HEK293 (cell line): ENCODE measurements around the gene DIP2C.

Experiments
- CTCF ChIA-PET: fragments of 350-600 bp; formaldehyde crosslinking; extraction: SDS; loops from one replicate; lab custom pipeline; 2021; ENCODE audit warnings: antibody characterized with exemption; lab: Yijun Ruan, JAX
- POLR2A ChIA-PET: fragments of 300-600 bp; formaldehyde crosslinking; extraction: SDS; loops from one replicate; lab custom pipeline; 2020; ENCODE audit warnings: antibody characterized with exemption, inconsistent platforms; lab: Yijun Ruan, JAX
- H3K27ac ChIP-seq: fragments of 200-500 bp; sonication (Bioruptor generic); 2 replicates; pipeline ENCODE4 v1.5.1; 2014; ENCODE audit warnings: low read depth, low read length, control low read depth, inconsistent platforms; ENCODE audit errors: extremely low read depth
- H3K36me3 ChIP-seq, 2 experiments: fragments of 200-500 bp in 1 of 2; sonication (Bioruptor generic) in 1 of 2; 1 replicate in 1 of 2; 2 replicates in 1 of 2; pipeline ENCODE4 v1.5.1; 2014 to 2017; ENCODE audit warnings: inconsistent platforms in 2 of 2, low read length in 2 of 2; ENCODE audit not compliant: control insufficient read depth in 2 of 2, insufficient read depth in 1 of 2
- H3K4me1 ChIP-seq: fragments of 200-500 bp; sonication (Bioruptor generic); 2 replicates; pipeline ENCODE4 v1.5.1; 2014; ENCODE audit warnings: mild to moderate bottlenecking, low read length, inconsistent platforms; ENCODE audit not compliant: control insufficient read depth, insufficient read depth
- H3K4me3 ChIP-seq: 2 replicates; pipeline ENCODE4 v1.5.1; 2011; ENCODE audit warnings: low read depth, mild to moderate bottlenecking, control low read depth, low read length, moderate library complexity
- H3K9me3 ChIP-seq: fragments of 200-500 bp; sonication (Bioruptor generic); 2 replicates; pipeline ENCODE4 v1.5.1; 2014; ENCODE audit warnings: low read depth, low read length, inconsistent platforms; ENCODE audit not compliant: control insufficient read depth, insufficient read depth
- ATF2 ChIP-seq: fragments of 450-650 bp; formaldehyde crosslinking; IDR thresholded peaks from 2 replicates; pipeline ENCODE4 v1.5.1; 2016; ENCODE audit warnings: missing biosample characterization, missing genetic modification characterization, low read depth
- PATZ1 ChIP-seq: fragments of 450-650 bp; formaldehyde crosslinking; IDR thresholded peaks from 2 replicates; pipeline ENCODE4 v1.5.1; 2016; ENCODE audit warnings: missing biosample characterization, missing genetic modification characterization
- SALL2 ChIP-seq: fragments of 450-650 bp; formaldehyde crosslinking; IDR thresholded peaks from 2 replicates; pipeline ENCODE4 v1.5.0; 2017; ENCODE audit warnings: missing biosample characterization, mild to moderate bottlenecking, missing genetic modification characterization, borderline replicate concordance
- ZBTB11 ChIP-seq: fragments of 450-650 bp; formaldehyde crosslinking; conservative IDR thresholded peaks from 2 replicates; pipeline ENCODE4 v1.5.1; 2016; ENCODE audit warnings: low read depth, missing biosample characterization, missing genetic modification characterization
- ZBTB44 ChIP-seq: fragments of 450-650 bp; IDR thresholded peaks from 2 replicates; pipeline ENCODE4 v1.5.1; 2018; ENCODE audit warnings: missing biosample characterization, mild to moderate bottlenecking, missing genetic modification characterization
- ZNF221 ChIP-seq: fragments of 450-650 bp; formaldehyde crosslinking; IDR thresholded peaks from 2 replicates; pipeline ENCODE4 v1.5.1; 2017; ENCODE audit warnings: missing biosample characterization, missing genetic modification characterization, borderline replicate concordance
- ZNF311 ChIP-seq: fragments of 450-650 bp; formaldehyde crosslinking; IDR thresholded peaks from 2 replicates; pipeline ENCODE4 v1.5.1; 2017; ENCODE audit warnings: missing biosample characterization, missing genetic modification characterization, borderline replicate concordance
- ZNF350 ChIP-seq: fragments of 450-650 bp; formaldehyde crosslinking; IDR thresholded peaks from 2 replicates; pipeline ENCODE4 v1.5.0; 2017; ENCODE audit warnings: missing biosample characterization, mild to moderate bottlenecking, missing genetic modification characterization
- ZNF362 ChIP-seq: fragments of 450-650 bp; formaldehyde crosslinking; IDR thresholded peaks from 2 replicates; pipeline ENCODE4 v1.5.1; 2016; ENCODE audit warnings: missing biosample characterization, missing genetic modification characterization
- ZNF658 ChIP-seq: fragments of 450-650 bp; formaldehyde crosslinking; IDR thresholded peaks from 2 replicates; pipeline ENCODE4; 2016; ENCODE audit warnings: missing biosample characterization, missing genetic modification characterization
- ZNF670 ChIP-seq: fragments of 450-650 bp; formaldehyde crosslinking; IDR thresholded peaks from 2 replicates; pipeline ENCODE4 v1.5.1; 2016; ENCODE audit warnings: missing biosample characterization, missing genetic modification characterization, low read depth
- ZNF701 ChIP-seq: fragments of 450-650 bp; formaldehyde crosslinking; IDR thresholded peaks from 2 replicates; pipeline ENCODE4 v1.5.1; 2016; ENCODE audit warnings: missing biosample characterization, missing genetic modification characterization
- ZNF76 ChIP-seq: fragments of 450-650 bp; formaldehyde crosslinking; IDR thresholded peaks from 2 replicates; pipeline ENCODE4; 2016; ENCODE audit warnings: low read depth, missing biosample characterization, missing genetic modification characterization, borderline replicate concordance
- ZNF837 ChIP-seq: fragments of 450-650 bp; formaldehyde crosslinking; IDR thresholded peaks from 2 replicates; pipeline ENCODE4 v1.5.1; 2016; ENCODE audit warnings: missing biosample characterization, missing genetic modification characterization
- ZXDB ChIP-seq: fragments of 450-650 bp; formaldehyde crosslinking; IDR thresholded peaks from 2 replicates; pipeline ENCODE4 v1.5.1; 2016; ENCODE audit warnings: missing biosample characterization, missing genetic modification characterization

DIP2C gene

GRCh38 chr10:722281-723060 is 33.0 kb upstream of the DIP2C start:
- CTCF ChIA-PET = no interaction called here
- no peak overlapping the region for H3K27ac ChIP-seq

More at GRCh38 chr10:722281-723060, 33.0 kb upstream of the DIP2C start:
- POLR2A ChIA-PET = no interaction called here
- no peaks in the 10 kb centered on the region for H3K36me3 ChIP-seq
- H3K4me1 ChIP-seq = no peaks in the 10 kb centered on the region
- H3K4me3 ChIP-seq = no peak overlapping the region
- H3K9me3 ChIP-seq = no peaks in the 10 kb centered on the region
- TF ChIP-seq ZNF311 (tag by site-specific recombination) (no peak), ZBTB44 (no peak), ZNF658 (tag by site-specific recombination) (no peak), ZBTB11 (no peak), ZNF362 (tag by site-specific recombination) (no peak), ZNF837 (tag by site-specific recombination) (no peak), ZNF221 (tag by site-specific recombination) (no peak), ZNF670 (tag by site-specific recombination) (no peak), ZNF76 (no peak), ZNF701 (no peak), PATZ1 (tag by site-specific recombination) (no peak), ZXDB (tag by site-specific recombination) (no peak), ZNF350 (tag by site-specific recombination) (no peak), SALL2 (no peak), ATF2 (tag by site-specific recombination) (no peak)
